GM18505 (cell line): ENCODE data around the gene DMD.

Experiments
- ATAC-seq: cut with Tn5 transposase; IDR thresholded peaks from one replicate; pipeline ENCODE4 v1.9.1; 2021; ENCODE audit not compliant: unreplicated experiment
- POLR2A ChIP-seq: IDR thresholded peaks from 4 replicates; pipeline ENCODE4 v1.6.1; 2011; ENCODE audit warnings: borderline replicate concordance; ENCODE audit not compliant: insufficient read depth, insufficient read length; ENCODE audit errors: extremely low read depth

The DMD gene

DNA sequence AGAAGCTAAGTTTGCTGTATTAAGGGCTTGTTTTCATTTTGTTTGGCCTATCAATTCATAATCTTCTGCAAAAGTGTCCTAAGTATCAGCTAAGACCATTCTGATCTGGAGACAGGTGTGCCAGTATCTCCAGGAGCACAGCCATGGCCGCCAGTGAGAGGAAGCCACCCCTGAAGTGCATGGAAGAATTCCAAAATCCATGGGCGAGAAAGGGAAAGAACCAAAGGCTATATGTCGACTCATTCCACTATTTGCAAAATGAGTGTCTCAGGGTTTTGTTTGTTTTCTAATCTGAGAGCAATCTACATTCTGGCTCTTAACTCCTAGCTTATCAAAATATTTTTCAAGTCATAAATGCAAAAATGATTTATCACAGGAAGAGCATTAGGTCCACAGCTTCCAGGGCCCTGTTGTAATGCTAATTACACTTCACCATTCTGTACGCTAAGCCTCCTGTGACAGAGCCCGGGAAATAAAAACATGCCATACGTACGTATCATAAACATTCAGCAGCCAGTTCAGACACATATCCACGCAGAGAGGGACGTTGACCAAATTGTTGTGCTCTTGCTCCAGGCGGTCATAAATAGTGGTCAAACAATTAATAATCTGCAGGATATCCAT is 2002.2 kb downstream of the DMD start:
- TF ChIP-seq POLR2A: no peak
- no peak for ATAC-seq

DNA sequence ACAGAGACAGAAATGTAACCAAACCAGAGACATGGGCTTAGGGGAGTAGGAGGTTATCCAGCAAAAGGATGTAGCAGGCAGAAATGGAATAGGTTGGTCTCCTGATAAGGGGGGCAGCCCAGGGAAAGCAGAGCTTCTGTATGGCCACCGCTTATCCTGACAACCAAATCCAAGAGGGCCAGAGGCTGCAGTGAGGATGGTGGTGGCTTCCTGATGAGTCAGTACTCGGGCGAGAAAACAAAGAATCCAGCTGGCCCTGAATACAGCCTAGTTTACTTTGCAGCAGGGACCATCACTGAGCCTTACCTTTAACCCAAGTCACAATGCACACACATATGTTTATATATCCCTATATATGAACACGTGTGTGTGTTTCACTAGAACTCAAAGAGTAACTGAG is 2009.8 kb downstream of the DMD start:
- ATAC-seq: no peak
- no peak for TF ChIP-seq POLR2A

DNA sequence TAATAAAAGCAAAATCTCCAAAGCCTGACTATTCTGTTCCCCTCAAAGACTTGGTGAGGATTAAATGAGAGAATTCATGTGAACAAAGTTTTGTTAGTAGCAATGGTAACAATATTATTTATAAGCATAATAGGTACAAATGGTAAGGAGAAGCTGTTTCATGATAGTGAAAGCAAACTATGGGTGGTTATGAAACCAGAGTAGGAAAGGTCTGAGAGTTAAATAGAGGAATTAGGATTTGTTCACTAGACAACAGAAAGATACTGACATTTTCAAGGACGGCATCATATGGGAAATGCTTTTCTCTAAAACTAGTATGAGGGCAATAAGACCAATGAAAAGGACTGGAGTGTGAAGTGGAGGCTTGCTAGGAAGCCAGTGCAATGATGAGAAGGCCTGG is 2010.9 kb downstream of the DMD start:
- no peak for TF ChIP-seq POLR2A
- peak; percentile 55 for ATAC-seq

DNA sequence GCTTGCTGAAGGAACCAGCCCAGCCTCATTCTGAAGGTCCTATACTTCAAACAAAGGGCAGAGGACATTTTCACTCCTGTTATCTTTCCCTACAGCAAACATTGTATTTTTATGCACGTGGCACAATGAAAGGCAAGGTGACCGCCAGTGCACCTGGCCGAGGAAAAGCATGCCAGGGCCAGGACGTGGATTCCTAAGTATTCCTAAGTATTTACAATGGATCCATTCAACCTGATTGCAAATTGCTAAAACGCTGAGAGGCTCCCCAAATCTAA is 2011.6 kb downstream of the DMD start:
- no peak for TF ChIP-seq POLR2A
- no peak for ATAC-seq

- no peak for ATAC-seq
- no peak for TF ChIP-seq POLR2A
Observed at GRCh38 chrX:31199056-31199839, 2012.1 kb downstream of the DMD start.

GRCh38 chrX:31190221-31190975 is 2021.0 kb downstream of the DMD start:
- no peak for ATAC-seq

DNA sequence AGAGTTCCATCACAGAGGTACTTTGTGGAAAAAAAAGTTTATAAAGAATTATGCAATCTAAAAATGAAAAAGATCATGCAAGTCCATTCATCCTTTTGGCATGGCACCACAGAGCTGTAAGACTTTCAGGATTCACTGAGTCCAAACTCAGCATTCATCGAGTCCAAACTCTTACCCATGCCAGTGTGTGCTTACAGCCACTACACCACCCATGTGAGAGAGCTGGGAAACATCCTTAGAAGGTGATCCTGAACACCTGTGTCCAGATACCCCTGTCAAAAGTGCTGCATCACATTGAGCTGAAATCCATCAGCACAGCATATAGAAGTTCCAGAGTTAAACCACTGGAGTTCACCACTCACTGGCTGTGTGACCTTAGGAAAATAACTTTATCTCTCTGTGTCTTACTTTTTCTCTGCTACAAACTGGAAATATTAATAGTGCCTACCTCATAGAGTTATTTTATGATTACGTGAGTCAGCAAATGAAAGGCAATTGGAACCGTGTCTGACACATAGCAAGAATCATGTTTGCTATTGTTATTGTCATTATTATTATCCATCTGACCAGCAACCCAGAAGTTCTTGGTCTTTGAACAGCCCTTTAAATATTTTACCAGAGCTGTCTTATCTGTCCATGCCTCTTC is 2024.5 kb downstream of the DMD start:
- no peak for TF ChIP-seq POLR2A
- ATAC-seq: no peak

More at GRCh38 chrX:31190221-31190975, 2021.0 kb downstream of the DMD start:
- no peak for TF ChIP-seq POLR2A

- ATAC-seq: no peak
- TF ChIP-seq POLR2A: no peak
Observed at GRCh38 chrX:31185884-31186283, 2025.5 kb downstream of the DMD start.

GRCh38 chrX:31181377-31182000 is 2029.9 kb downstream of the DMD start:
- no peak for TF ChIP-seq POLR2A
- no peak for ATAC-seq

GRCh38 chrX:31179203-31179602 is 2032.1 kb downstream of the DMD start:
- no peak for ATAC-seq
- TF ChIP-seq POLR2A: no peak

DNA sequence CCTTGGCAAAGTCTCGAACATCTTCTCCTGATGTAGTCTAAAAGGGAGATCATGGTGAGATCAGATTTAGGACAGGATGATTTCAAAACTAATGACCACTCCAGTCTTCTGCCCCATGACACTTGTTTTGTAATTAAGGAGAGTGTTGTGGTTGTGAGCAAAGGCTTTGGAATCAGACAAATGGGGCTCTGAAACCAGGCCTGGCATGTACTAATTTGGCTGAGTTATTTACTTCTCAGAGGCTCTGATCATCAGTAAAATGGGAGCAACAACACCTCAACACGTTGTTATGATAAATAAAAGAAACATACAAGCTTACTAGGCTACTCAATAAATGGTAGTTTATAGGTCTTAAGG is 2032.6 kb downstream of the DMD start:
- TF ChIP-seq POLR2A: no peak
- ATAC-seq: no peak

- no peak for ATAC-seq
- TF ChIP-seq POLR2A: no peak
Observed at GRCh38 chrX:31178064-31178768, 2033.1 kb downstream of the DMD start.
